ENCODE results near the gene THOC2.

DNA sequence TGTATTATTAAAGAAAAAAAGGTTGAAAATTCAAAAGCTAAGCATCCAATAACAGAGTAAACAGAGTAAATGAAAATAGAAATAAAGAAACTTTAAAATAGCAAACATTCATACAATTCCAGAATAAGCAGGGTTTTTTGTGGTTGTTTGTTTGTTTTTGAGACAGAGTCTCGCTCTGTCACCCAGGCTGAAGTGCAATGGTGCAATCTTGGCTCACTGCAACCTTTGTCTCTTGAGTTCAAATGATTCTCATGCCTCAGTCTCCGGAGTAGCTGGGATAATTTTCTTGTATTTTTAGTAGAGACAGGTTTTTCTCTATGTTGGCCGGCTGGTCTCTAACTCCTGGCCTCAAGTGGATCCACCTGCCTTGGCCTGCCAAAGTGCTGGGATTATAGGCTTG, 6.6 kb upstream of the THOC2 start:
- no peak for TF ChIP-seq CTCF (IDR thresholded peaks at IDR 0.05)
- TF ChIP-seq POLR2A (IDR thresholded peaks at IDR 0.05), result no peak
